ENCODE data around the gene TGFBRAP1.

TGFBRAP1 gene, protein sequence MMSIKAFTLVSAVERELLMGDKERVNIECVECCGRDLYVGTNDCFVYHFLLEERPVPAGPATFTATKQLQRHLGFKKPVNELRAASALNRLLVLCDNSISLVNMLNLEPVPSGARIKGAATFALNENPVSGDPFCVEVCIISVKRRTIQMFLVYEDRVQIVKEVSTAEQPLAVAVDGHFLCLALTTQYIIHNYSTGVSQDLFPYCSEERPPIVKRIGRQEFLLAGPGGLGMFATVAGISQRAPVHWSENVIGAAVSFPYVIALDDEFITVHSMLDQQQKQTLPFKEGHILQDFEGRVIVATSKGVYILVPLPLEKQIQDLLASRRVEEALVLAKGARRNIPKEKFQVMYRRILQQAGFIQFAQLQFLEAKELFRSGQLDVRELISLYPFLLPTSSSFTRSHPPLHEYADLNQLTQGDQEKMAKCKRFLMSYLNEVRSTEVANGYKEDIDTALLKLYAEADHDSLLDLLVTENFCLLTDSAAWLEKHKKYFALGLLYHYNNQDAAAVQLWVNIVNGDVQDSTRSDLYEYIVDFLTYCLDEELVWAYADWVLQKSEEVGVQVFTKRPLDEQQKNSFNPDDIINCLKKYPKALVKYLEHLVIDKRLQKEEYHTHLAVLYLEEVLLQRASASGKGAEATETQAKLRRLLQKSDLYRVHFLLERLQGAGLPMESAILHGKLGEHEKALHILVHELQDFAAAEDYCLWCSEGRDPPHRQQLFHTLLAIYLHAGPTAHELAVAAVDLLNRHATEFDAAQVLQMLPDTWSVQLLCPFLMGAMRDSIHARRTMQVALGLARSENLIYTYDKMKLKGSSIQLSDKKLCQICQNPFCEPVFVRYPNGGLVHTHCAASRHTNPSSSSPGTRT

GRCh38 chr2:105329561-105330495, at the start of gene TGFBRAP1:
TGFBRAP1 (minus strand) TSS chr2:105329735; CDS start chr2:105308301, 21,434 bp downstream.
- DNase-seq = peak; percentile 34 to 65

DNA sequence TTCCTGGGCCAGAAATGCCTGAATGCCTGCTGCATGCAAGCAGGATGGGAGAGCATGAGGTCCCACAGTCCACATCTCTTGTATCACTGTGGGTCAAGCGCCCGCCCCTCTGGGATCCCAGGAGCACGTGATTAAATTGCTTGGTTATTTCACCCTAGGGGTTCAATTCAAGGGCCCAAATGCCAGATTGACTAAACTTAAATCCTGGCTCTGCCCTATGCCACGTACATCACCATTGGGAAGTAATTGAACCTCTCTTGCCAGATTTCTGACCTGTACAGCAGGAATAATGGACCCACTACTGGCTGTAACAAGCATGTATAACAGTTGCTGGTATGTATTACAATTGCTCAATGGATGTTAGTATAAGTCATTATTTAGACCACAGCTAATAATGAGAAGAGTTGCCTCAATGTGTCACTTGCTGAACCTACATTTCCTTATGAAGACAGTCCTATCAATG, 49.4 kb upstream of the TGFBRAP1 start:
- DNase-seq = no peak

- DNase-seq = no peak
Observed at GRCh38 chr2:105378276-105378840, 48.8 kb upstream of the TGFBRAP1 start.

- DNase-seq = no peak
Observed at GRCh38 chr2:105377871-105378270, 48.3 kb upstream of the TGFBRAP1 start.

DNA sequence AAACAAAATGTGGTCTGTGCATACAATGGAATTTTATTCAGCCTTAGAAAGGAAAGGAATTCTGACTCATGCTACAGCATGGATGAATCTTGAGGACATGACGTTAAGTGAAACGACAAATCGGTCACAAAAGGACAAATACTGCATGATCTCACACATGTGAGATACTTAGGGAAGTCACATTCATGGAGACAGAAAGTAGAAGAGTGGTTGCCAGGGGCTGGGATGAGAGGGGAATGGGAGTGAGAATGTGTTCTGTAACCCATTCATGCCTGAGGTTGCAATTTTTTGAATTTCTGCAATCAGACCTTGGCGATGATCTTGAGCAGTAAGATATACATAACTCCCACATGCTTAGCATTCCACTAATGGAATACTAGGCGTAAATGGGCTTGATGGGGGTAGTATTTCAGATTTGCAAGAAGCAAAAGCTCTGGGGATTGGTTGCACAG, 47.3 kb upstream of the TGFBRAP1 start:
- no peak for DNase-seq

- no peak for DNase-seq
Observed at GRCh38 chr2:105376010-105376409, 46.5 kb upstream of the TGFBRAP1 start.

GRCh38 chr2:105375001-105375561, 45.5 kb upstream of the TGFBRAP1 start:
- no peak for DNase-seq

DNA sequence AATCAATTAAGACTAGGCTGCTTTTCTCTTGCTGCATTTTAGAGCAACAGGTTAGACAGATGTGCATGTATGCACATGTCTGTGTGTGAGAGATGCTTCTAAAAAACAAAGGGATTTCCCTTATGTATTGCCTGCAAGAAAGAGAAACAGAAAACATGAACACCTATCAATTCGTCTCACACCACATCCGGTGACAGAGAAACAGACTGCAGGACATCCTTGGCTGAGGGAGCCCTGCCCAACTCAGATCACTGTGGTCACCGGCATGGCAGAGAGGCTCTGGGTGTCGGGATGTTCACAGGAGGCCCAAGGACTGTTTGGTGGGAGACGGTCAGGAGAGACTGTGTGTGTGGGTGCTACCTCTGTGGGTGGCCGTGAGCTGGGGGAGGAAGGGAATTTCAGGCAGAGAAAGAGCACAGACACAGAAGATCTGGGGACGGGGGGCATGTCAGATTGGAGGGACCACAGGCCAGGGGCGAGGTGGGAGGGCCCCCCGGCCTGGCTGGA, 44.4 kb upstream of the TGFBRAP1 start:
- DNase-seq = peak in 1 of 2 donors; percentile 55

- DNase-seq = no peak
Observed at GRCh38 chr2:105373344-105373781, 43.8 kb upstream of the TGFBRAP1 start.

- DNase-seq = no peak
Observed at GRCh38 chr2:105371810-105372209, 42.3 kb upstream of the TGFBRAP1 start.

GRCh38 chr2:105371156-105371555, 41.6 kb upstream of the TGFBRAP1 start:
- DNase-seq = no peak

DNA sequence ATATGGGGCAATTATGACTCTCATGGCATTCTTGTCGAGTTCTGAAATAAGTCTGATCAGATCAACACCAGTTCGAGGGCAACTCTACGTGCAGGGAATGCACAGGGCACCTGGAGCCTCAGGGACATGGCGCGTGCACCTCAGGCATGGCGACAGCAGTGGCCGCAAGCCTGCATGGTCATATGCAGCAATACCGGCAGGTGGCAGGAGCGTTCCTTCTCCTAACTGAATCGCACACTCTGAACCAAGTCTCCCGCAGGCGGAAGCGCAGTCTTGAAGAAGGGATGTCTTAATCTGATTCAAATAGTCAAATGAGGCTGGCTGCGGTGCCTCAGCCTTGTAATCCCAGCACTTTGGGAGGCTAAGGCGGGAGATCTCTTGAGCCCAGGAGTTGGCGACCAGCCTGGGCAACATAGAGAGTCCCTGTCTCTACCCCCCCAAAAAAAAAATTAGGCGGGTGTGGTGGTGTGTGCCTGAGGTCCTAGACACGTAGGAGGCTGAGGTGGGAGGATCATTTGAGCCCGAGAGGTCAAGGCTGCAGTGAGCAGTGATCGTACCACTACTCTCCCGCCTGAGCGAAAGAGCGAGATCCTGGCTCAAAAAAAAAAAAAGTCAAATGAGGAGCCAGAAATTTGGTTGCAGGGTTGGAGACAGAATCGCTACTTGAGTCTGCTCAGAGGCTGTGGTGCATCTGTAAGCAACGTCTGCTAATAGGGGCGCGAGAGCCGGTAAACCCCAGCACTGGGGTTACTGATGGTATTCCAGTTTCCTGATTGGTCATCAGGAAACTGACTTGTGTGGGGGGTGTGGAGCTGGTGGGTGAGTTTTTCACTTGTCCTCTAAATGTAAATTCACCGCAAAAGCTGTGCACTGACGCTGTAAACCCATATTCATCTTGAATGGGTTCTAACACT, 40.5 kb upstream of the TGFBRAP1 start:
- peak; percentile 82 to 86 for DNase-seq

DNA sequence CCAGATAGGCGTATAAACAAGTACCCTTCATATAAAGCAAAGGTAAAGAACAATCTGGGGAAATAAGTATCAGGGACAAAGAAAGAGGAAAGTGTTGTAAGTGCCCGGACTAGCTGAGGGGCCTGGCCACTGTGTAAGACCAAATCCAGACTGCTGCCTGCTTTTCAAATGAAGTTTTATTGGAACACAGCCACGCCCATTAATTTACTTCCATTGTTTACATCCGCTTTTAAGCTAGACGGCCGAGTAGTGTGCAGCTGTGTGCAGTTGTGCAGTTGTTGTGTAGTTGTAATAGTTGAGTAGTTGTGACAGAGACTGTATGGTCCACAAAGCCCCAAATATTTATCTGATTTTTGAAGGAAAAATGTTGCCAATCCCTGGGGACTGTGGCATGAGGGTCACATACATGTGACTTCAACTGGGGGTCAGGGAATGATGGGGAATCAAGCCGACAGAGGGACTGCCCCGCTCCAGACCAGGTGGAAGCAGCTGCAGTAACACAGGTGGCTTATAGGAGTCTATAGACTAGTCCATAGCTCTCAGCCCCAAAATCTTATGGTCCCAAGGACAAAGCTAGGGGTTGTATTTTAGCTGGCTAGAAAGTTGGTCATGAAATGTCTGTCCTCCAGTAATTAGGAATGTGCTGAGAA, 39.3 kb upstream of the TGFBRAP1 start:
- DNase-seq = no peak

DNA sequence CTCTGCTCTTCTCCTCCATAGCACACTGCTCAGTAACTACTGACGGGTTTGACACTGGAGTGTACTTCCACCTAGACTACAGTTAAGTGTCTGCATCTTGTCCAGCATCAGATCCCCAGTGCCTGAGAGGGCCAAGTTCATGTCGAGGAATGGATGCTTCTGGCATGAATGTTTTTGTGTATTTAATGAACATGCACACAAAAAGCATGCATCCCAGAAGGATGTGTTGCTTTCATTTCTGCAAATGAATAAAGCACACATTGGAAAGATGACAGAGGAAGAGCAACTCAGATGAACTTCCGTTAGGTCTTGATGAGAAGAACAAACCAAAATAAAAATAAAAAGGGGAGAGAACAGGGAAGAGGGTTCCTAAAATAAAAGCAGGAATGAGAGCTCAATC, 35.7 kb upstream of the TGFBRAP1 start:
- no peak for DNase-seq

GRCh38 chr2:105364436-105365139, 35.1 kb upstream of the TGFBRAP1 start:
- DNase-seq = no peak

DNA sequence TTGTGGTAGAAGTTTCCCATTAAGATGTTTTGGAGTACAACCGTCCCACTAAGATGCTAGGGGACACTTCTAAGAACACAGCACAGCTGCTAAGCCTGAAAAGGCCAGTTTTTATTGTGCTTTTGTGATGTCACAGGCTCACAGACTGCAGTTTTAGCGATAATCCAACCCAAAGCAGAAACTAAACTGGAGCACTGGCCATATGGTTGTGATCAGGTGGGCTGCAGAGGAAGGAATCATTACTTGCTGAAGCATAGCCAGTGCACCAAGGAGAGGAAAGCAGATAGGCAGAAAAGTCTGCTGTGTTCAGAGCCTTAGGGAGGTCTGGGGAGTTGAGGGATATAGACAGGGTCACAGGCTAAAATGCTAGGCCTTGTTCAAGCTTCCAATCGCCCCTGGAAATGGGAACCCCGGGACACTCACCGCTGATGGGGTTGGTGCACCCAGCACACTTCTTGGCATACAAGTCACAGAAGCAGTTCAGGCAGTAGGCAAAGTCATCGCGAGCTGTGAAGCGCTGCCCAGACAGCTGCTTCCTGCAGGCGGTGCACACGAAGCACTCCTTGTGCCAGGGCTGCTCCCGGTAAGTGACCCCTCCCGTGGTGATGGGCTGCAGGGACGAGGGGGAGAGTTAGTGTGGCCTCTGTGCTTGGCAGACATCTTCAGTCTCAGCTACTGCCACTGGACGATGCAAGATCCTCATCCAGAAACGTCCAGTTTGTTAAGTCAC, 33.5 kb upstream of the TGFBRAP1 start:
- DNase-seq = no peak

DNA sequence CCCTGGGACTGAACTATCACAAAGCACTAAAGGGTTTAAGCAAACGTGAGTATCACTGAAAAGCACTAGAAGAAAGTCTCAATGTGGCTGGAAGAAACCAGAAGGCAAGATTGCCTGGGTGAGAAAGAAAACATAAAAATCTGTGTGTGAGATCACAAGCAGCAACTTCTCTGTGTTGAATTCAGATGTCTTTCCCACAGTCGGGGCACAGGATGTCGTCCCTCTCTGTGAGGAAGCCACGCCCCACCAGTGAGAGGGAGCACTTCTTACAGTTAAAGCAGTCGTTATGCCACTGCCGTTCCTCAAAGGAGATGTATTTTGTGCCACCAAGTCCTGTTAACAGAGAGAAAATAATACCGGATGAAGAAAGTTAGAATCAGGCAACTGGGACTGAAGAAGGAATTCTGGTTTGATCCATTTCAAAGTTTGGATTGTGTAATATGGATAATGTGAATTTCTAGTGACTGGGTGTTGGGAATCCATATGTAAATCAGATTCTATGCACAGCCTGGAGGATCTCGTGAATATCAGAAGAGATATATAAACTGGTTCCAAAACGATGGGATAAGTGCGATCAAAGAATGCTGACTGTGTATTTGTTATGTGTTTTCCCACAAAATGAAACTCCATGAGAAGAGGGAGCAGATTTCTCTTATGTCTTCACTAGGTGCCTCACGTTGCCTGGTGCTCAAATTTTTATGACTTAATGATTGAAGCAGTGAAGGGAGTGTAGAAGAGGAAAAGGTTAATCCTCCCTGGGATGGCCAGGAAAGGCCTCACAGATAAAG, 31.8 kb upstream of the TGFBRAP1 start:
- DNase-seq = peak; percentile 6 to 14

DNA sequence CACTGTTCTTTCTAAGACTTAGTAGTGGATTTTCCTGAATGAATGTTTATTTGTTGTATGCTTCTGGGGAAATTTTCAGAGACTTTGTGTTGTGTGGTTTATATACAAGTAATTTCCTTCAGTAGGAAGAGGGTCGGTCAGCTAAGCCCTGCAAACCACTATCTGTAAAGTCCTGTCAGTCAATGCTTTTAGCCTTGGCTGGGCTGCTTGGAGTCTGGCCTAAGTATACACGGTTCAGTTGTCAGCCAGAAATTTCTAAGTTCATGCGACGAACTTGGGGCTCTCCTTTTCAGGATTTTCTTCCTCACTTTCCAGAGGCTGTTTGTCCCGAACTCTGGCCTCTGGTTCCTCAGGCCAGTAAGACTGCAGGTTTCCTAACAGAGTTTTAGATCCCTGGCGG, 29.1 kb upstream of the TGFBRAP1 start:
- no peak for DNase-seq
